Tibial artery (tissue), 4 donors: ENCODE results near the gene EID2B.

Source experiments
- DNase-seq, 2 donors: peaks; one replicate each; pipeline ENCODE4 v3.0.0-alpha.2; 2019
- H3K27ac ChIP-seq, 2 donors: fragments of 200-600 bp; sonication (generic) in 1 of 2; 1 replicate in 1 of 2; 2 replicates in 1 of 2; pipeline ENCODE4 v1.5.1; 2018 to 2019; ENCODE audit warnings: mild to moderate bottlenecking in 1 of 2
- H3K27me3 ChIP-seq, 2 donors: fragments of 200-600 bp; sonication (generic) in 1 of 2; one replicate each; pipeline versions ENCODE4 v1.5.1 to v1.6.0; 2016 to 2019
- H3K36me3 ChIP-seq, 3 donors: fragments of 200-600 bp; sonication (generic) in 2 of 3; one replicate each; pipeline ENCODE4 v1.5.1; 2016 to 2019; ENCODE audit warnings: mild to moderate bottlenecking in 2 of 3
- H3K4me1 ChIP-seq, 4 donors: fragments of 200-600 bp; sonication (generic) in 2 of 4; 1 replicate in 3 of 4; 2 replicates in 1 of 4; pipeline ENCODE4 v1.5.1; 2016 to 2019
- H3K4me3 ChIP-seq, 2 donors: fragments of 200-600 bp; sonication (generic) in 1 of 2; 1 replicate in 1 of 2; 2 replicates in 1 of 2; pipeline ENCODE4 v1.5.1; 2018 to 2019; ENCODE audit warnings: mild to moderate bottlenecking in 2 of 2
- H3K9me3 ChIP-seq, 3 donors: fragments of 200-600 bp; sonication (generic) in 1 of 3; one replicate each; pipeline ENCODE4 v1.5.1; 2016 to 2019
- intact Hi-C: fragments of 100-400 bp; cut with DNase I; formaldehyde crosslinking; loops from one replicate; pipeline ENCODE4 v1.15.0; 2023; ENCODE audit warnings: low total_unique reads
- TF ChIP-seq, protein P1 (sequence below), 2 experiments: fragments of 200-600 bp in 1 of 2; fragments of 450-650 bp in 1 of 2; IDR thresholded peaks; one replicate each; pipeline ENCODE4 v1.5.1; 2017 to 2019; ENCODE audit warnings: antibody characterized with exemption in 2 of 2, mild to moderate bottlenecking in 1 of 2, moderate library complexity in 1 of 2

The EID2B gene

DNA sequence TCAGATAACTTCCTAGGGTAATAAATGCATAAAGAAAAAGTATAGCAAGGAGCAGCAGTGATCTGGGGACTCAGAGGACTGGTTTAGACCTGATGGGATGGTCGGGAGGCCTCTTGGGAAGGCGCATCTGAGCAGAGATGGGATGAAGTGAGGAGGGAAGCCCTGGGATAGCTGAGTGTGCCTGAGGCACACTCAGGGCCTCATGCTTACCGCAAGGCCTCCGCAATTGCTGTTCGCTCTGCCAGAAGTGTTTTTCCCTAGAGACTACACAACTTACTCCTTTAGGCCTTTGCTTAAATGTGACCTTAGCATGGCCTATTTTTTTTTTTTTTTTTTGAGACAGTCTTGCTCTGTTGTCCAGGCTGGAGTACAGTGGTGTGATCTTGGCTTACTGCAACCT, 38.0 kb downstream of the EID2B start:
- intact Hi-C loops: no loop called here
- peaks cover 0 to 18% (median 17%) of the 10 kb centered on the region in 4 donors for H3K4me1 ChIP-seq
- peaks cover 0 to 39% of the 10 kb centered on the region in 2 donors for H3K27me3 ChIP-seq
- H3K4me3 ChIP-seq: no peak overlapping the region
- H3K36me3 ChIP-seq: peaks cover 14 to 27% (median 19%) of the 10 kb centered on the region in 3 donors
- H3K27ac ChIP-seq: no peak overlapping the region
- no peak for DNase-seq
- no peaks in the 10 kb centered on the region for H3K9me3 ChIP-seq
- TF ChIP-seq, protein P1, sequence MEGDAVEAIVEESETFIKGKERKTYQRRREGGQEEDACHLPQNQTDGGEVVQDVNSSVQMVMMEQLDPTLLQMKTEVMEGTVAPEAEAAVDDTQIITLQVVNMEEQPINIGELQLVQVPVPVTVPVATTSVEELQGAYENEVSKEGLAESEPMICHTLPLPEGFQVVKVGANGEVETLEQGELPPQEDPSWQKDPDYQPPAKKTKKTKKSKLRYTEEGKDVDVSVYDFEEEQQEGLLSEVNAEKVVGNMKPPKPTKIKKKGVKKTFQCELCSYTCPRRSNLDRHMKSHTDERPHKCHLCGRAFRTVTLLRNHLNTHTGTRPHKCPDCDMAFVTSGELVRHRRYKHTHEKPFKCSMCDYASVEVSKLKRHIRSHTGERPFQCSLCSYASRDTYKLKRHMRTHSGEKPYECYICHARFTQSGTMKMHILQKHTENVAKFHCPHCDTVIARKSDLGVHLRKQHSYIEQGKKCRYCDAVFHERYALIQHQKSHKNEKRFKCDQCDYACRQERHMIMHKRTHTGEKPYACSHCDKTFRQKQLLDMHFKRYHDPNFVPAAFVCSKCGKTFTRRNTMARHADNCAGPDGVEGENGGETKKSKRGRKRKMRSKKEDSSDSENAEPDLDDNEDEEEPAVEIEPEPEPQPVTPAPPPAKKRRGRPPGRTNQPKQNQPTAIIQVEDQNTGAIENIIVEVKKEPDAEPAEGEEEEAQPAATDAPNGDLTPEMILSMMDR (IDR thresholded peaks at IDR 0.05): no peak

GRCh38 chr19:39492788-39493187, 39.9 kb downstream of the EID2B start:
- intact Hi-C loops: no loop called here
- H3K4me1 ChIP-seq: peaks cover 0 to 3% (median 2%) of the 10 kb centered on the region in 4 donors
- peaks cover 0 to 20% of the 10 kb centered on the region in 2 donors for H3K27me3 ChIP-seq
- no peak overlapping the region for H3K27ac ChIP-seq
- H3K9me3 ChIP-seq: no peaks in the 10 kb centered on the region
- no peak overlapping the region for H3K4me3 ChIP-seq
- H3K36me3 ChIP-seq: peaks cover 33 to 45% (median 37%) of the 10 kb centered on the region in 3 donors
- TF ChIP-seq, protein P1 (IDR thresholded peaks at IDR 0.05): no peak
- no peak for DNase-seq

DNA sequence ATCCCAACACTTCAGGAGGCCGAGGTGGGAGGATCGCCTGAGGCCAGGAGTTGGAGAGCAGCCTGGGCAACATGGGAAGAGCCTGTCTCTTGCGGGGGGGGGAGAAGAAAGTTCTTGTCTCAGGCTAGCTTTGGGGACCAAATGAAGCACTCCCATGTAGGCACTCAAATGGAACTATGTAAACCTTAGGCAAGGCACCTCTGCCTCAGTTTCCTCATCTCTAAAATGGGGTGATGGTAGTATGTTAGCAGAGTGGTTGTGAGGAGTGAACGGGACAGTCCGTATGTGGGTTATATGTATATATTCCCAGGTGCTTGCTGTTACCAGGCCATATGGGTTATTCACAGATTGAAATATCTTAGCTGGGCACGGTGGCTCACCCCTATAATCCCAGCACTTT, 40.4 kb downstream of the EID2B start:
- Histone ChIP-seq H3K27me3 (peaks cover 0 to 15% of the 10 kb centered on the region in 2 donors), H3K4me1 (no peaks in the 10 kb centered on the region), H3K27ac (no peak overlapping the region), H3K9me3 (no peaks in the 10 kb centered on the region), H3K36me3 (peaks cover 35 to 48% (median 43%) of the 10 kb centered on the region in 3 donors), H3K4me3 (no peak overlapping the region)
- no peak for DNase-seq
- intact Hi-C loops: no loop called here
- TF ChIP-seq, protein P1 (IDR thresholded peaks at IDR 0.05): no peak

DNA sequence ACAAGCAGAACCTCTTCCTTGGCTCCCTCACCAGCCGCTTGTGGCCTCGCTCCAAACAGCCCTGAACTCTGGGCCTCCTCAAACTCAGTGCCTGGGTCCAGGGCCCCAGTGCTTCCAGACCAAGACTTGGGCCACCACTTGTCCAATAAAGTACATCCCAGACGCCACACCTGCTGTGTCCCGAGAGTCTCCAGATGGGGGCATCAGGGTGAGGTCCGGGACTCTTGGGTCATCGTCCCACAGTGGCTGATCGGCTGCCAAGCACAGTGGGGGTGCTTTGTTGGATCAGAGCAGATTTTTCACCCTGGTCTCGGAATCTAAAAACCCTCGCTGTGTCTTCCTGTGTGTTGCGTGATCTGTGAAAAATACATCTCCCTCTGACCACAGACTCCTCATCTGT, 42.9 kb downstream of the EID2B start:
- no peak for DNase-seq
- Histone ChIP-seq H3K9me3 (no peaks in the 10 kb centered on the region), H3K36me3 (peaks cover 49 to 68% (median 67%) of the 10 kb centered on the region in 3 donors), H3K4me3 (no peak overlapping the region), H3K27me3 (no peaks in the 10 kb centered on the region), H3K4me1 (no peaks in the 10 kb centered on the region), H3K27ac (no peak overlapping the region)
- TF ChIP-seq, protein P1 (IDR thresholded peaks at IDR 0.05): no peak
- intact Hi-C loops: no loop called here

DNA sequence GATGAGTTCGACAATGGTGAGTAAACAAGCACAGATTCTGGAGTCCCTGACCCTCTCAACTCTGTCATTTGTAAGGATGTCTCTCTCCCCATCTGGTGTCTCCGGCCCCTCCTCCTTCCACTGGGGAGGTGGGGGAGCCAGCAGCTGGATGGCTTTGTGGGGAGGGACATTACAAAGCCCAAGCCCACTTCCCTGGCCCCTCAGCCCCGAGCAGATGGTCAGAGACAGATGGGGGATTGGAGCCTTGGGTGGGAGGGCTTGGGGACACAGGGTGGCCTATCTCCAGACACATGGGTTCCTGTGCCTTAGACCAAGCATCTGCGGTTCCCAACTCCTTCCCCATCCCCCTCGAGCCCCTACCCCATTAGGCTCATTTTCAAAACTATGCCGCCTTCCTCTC, 49.5 kb downstream of the EID2B start:
- TF ChIP-seq, protein P1 (IDR thresholded peaks at IDR 0.05): no peak
- intact Hi-C loops: loop anchor here (2.0 kb wide), 1 partner anchor 56 kb away; no protein-coding TSS in a partner anchor
- peaks cover 20 to 51% (median 28%) of the 10 kb centered on the region in 3 donors for H3K36me3 ChIP-seq

More for the DNA sequence above, 49.5 kb downstream of the EID2B start:
- no peak for DNase-seq
- Histone ChIP-seq H3K27ac (no peak overlapping the region), H3K4me3 (no peak overlapping the region), H3K4me1 (peaks cover 0 to 21% (median 13%) of the 10 kb centered on the region in 4 donors), H3K27me3 (no peaks in the 10 kb centered on the region), H3K9me3 (no peaks in the 10 kb centered on the region)
